Central memory CD8-positive, alpha-beta T cell (primary cell): ENCODE data around the gene MAGEA11.
"Not testable (repeated sequence)": the region's sequence is repeated elsewhere in the genome, so short reads cannot be mapped to it uniquely, and the experiment has no call there.

Source experiments
- ATAC-seq: fragments of 150-1000 bp; cut with Tn5 transposase; replicated peaks from 2 replicates; pipeline ENCODE4 v1.10.0; 2022; ENCODE audit warnings: mild to moderate bottlenecking, moderate FRiP score, moderate number of reproducible peaks; ENCODE audit not compliant: poor library complexity, severe bottlenecking; ENCODE audit errors: extremely low read depth
- DNase-seq, 2 donors: peaks; one replicate each; pipeline ENCODE4 v3.0.0; 2021; ENCODE audit warnings: low spot score in 2 of 2
- H3K27ac Mint-ChIP-seq: one replicate; pipeline ENCODE4 v1.8.0; 2022; ENCODE audit warnings: low read depth, mild to moderate bottlenecking, moderate library complexity, mixed read lengths
- H3K27me3 Mint-ChIP-seq: one replicate; pipeline ENCODE4 v1.8.0; 2022; ENCODE audit warnings: mixed read lengths
- H3K36me3 Mint-ChIP-seq: one replicate; pipeline ENCODE4 v1.8.0; 2022; ENCODE audit warnings: mild to moderate bottlenecking, moderate library complexity, mixed read lengths; ENCODE audit not compliant: insufficient read depth
- H3K4me1 Mint-ChIP-seq: one replicate; pipeline ENCODE4 v1.8.0; 2022; ENCODE audit warnings: mixed read lengths
- H3K4me3 Mint-ChIP-seq: one replicate; pipeline ENCODE4 v1.8.0; 2022; ENCODE audit warnings: mild to moderate bottlenecking, moderate library complexity, mixed read lengths
- H3K9me3 Mint-ChIP-seq: one replicate; pipeline ENCODE4 v1.8.0; 2022; ENCODE audit warnings: mixed read lengths

Gene MAGEA11

GRCh38 chrX:149723583-149724118 lies 11.8 kb downstream of the MAGEA11 start:
- H3K4me3 Mint-ChIP-seq, H3K27me3 Mint-ChIP-seq, H3K36me3 Mint-ChIP-seq: not testable (repeated sequence)

GRCh38 chrX:149727308-149727707 lies 15.4 kb downstream of the MAGEA11 start:
- not testable (repeated sequence) for H3K27ac Mint-ChIP-seq, H3K27me3 Mint-ChIP-seq, H3K4me1 Mint-ChIP-seq, H3K9me3 Mint-ChIP-seq, DNase-seq, ATAC-seq, H3K4me3 Mint-ChIP-seq, H3K36me3 Mint-ChIP-seq

More at GRCh38 chrX:149723583-149724118, 11.8 kb downstream of the MAGEA11 start:
- not testable (repeated sequence) for H3K9me3 Mint-ChIP-seq, ATAC-seq, H3K4me1 Mint-ChIP-seq, H3K27ac Mint-ChIP-seq, DNase-seq

GRCh38 chrX:149742269-149742668 lies 30.4 kb downstream of the MAGEA11 start:
- H3K4me3 Mint-ChIP-seq, H3K27me3 Mint-ChIP-seq, DNase-seq, H3K27ac Mint-ChIP-seq, H3K9me3 Mint-ChIP-seq, H3K4me1 Mint-ChIP-seq, ATAC-seq, H3K36me3 Mint-ChIP-seq: not testable (repeated sequence)

GRCh38 chrX:149746390-149747007 lies 34.6 kb downstream of the MAGEA11 start:
- H3K4me1 Mint-ChIP-seq, H3K4me3 Mint-ChIP-seq, H3K27me3 Mint-ChIP-seq, H3K27ac Mint-ChIP-seq, H3K36me3 Mint-ChIP-seq, DNase-seq, H3K9me3 Mint-ChIP-seq, ATAC-seq: not testable (repeated sequence)

DNA sequence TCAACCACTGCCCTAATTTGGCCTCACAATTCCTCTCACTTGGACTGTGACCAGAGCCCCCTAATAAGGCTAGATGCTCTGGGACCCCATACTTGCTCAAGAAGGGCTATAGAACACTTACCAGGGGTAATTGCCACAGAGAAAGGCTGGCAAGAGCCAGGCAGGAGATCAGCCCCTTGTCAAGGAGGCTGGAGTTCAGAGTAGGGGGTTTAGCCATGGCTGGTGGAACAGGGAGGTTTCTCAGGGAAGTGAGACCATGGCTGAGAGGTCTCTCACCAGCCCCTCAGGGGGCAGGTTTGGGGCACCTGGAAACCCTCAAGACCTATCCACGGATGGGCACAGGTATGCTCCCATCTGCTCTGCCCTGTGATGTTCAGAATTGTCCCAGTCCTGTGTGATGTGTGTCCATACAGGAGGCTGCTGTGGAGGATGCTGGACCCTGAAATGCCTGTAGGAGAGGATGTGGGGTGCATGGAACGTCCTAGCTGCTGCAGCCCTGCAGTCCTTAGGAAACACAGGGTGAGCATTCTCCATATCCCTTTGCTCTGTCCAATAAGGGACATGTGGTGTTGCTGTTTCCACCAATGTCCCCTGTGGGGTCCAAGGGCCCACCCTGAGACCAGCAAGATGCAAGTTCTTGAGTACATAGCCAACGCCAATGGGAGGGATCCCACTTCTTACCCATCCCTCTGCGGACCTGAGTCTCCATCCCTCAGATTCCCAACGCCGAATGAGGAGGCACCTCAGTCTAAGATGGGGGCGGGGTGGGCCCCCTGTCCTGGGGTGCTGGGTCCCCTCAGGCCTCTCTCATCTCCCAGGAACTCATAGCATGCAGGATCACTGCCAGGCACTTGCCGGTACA lies 45.6 kb downstream of the MAGEA11 start:
- H3K27me3 Mint-ChIP-seq = no peaks in the 10 kb centered on the region

DNA sequence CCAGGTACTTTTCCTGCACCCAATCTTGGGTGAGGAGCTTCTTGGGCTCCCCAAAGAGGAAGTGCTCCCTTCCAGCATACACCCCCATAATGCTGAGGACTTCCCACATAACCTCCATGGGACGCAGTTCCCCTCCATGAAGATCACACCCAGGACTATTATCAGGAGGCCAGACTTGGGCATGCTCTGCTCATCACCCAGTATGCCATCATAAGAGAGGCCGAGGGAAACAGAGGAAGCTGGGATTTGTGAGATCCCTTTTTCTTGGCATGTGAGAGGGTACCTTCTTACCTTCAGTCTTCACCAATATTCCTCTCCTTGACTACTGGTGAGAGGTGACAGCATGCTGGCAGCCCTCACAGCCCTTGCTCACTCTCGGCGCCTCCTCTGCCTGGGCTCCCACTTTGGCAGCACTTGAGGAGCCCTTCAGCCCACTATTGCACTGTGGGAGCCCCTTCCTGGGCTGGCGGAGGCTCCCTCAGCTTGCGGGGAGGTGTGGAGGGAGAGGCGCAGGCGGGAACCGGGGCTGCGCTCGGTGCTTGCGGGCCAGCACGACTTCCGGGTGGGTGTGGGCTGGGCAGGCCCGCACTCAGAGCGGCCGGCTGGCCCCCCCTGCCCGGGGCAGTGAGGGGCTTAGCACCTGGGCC lies 46.3 kb downstream of the MAGEA11 start:
- Mint-ChIP-seq H3K36me3 (no peaks in the 10 kb centered on the region), H3K9me3 (no peaks in the 10 kb centered on the region), H3K27me3 (no peaks in the 10 kb centered on the region), H3K4me1 (no peaks in the 10 kb centered on the region), H3K4me3 (no peak overlapping the region), H3K27ac (no peak overlapping the region)
- ATAC-seq (no peak), DNase-seq (no peak)

More for the DNA sequence above, 45.6 kb downstream of the MAGEA11 start:
- Mint-ChIP-seq H3K4me3 (no peak overlapping the region), H3K9me3 (no peaks in the 10 kb centered on the region), H3K27ac (no peak overlapping the region), H3K36me3 (no peaks in the 10 kb centered on the region), H3K4me1 (no peaks in the 10 kb centered on the region)
- no peak for DNase-seq
- ATAC-seq = no peak

DNA sequence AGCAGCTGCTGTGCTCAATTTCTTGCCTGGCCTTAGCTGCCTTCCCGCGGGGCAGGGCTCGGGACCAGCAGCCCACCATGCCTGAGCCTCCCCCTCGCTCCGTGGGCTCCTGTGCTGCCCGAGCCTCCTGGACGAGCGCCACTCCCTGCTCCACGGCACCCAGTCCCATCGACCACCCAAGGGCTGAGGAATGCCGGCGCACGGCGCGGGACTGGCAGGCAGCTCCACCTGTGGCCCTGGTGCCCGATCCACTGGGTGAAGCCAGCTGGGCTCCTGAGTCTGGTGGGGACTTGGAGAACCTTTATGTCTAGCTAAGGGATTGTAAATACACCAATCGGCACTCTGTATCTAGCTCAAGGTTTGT lies 46.8 kb downstream of the MAGEA11 start:
- H3K27me3 Mint-ChIP-seq, H3K4me1 Mint-ChIP-seq, ATAC-seq, H3K27ac Mint-ChIP-seq, H3K4me3 Mint-ChIP-seq, DNase-seq, H3K9me3 Mint-ChIP-seq, H3K36me3 Mint-ChIP-seq: not testable (repeated sequence)

DNA sequence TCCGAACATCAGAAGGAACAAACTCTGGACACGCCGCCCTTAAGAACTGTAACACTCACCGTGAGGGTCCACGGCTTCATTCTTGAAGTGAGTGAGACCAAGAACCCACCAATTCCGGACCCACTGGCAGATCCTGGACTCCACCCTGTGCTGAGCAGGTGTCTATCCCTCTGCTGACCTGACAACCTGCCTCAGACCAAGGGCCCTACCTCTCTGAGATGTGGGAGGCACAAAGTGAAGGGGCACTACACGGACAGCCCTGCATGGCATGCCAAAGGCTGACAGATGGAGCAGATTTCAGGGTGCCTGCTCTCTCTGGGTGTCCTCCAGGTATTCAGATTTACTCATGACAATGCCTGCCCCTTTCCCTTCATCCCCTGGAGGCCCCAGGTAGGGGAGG lies 48.0 kb downstream of the MAGEA11 start:
- ATAC-seq (no peak), DNase-seq (no peak)
- Mint-ChIP-seq H3K9me3 (no peaks in the 10 kb centered on the region), H3K27me3 (no peaks in the 10 kb centered on the region), H3K27ac (no peak overlapping the region), H3K36me3 (no peaks in the 10 kb centered on the region), H3K4me1 (no peaks in the 10 kb centered on the region), H3K4me3 (no peak overlapping the region)

GRCh38 chrX:149760965-149761364 lies 49.1 kb downstream of the MAGEA11 start:
- no peak overlapping the region for H3K27ac Mint-ChIP-seq
- H3K36me3 Mint-ChIP-seq = no peaks in the 10 kb centered on the region
- no peak for ATAC-seq
- no peak for DNase-seq
- H3K4me1 Mint-ChIP-seq = no peaks in the 10 kb centered on the region
- no peak overlapping the region for H3K4me3 Mint-ChIP-seq
- no peaks in the 10 kb centered on the region for H3K27me3 Mint-ChIP-seq
- no peaks in the 10 kb centered on the region for H3K9me3 Mint-ChIP-seq

DNA sequence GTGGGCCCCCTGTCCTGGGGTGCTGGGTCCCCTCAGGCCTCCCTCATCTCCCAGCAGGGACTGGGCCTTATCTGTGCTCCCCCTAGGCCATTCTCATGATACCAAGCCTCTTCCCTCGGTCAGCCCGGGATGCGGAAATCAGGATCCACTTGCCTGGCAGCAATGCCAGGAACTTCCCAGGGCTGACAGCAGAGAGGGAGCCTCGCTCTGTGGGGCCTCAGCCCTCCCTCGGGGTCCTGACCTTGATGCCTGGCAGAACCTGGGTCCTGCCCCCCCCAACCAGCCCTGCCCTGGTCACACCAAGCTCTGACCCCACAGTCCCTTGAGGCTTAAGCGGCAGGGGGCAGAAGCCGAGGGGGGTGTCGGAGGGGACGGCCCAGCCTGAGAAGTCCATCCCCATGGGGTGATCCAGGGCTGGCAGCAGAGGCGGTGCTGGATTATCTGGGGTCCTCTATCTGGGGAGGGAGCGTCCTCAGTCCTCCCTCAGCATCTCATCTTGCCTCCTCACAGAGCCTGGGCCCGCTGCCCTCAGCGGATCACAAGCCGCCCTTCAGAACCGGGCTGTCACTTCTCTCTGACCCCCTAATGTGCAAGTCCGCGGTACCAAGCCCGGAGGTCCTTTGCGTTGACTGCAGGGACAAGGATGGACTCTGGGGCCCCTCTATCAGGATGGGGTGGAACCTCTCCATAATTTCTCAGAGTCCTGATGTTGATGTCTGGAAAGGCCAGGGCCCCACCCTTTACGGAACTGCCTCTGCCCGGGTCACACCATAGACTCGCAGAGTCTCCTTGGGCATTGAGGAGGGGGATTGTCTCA lies 50.2 kb downstream of the MAGEA11 start:
- not testable (repeated sequence) for H3K27ac Mint-ChIP-seq, DNase-seq, H3K27me3 Mint-ChIP-seq, ATAC-seq, H3K4me1 Mint-ChIP-seq, H3K4me3 Mint-ChIP-seq, H3K9me3 Mint-ChIP-seq, H3K36me3 Mint-ChIP-seq

- Mint-ChIP-seq H3K27ac (no peak overlapping the region), H3K4me1 (no peaks in the 10 kb centered on the region), H3K27me3 (no peaks in the 10 kb centered on the region), H3K9me3 (no peaks in the 10 kb centered on the region), H3K4me3 (no peak overlapping the region), H3K36me3 (no peaks in the 10 kb centered on the region)
- no peak for ATAC-seq
- DNase-seq = no peak
Observed at GRCh38 chrX:149762696-149763614, 51.1 kb downstream of the MAGEA11 start.
